GM18870 (cell line): ENCODE results near the gene EDN1.
"Not testable (repeated sequence)": the region's sequence is repeated elsewhere in the genome, so short reads cannot be mapped to it uniquely, and the experiment has no call there.

Experiments used
- ATAC-seq: cut with Tn5 transposase; IDR thresholded peaks from one replicate; pipeline ENCODE4 v1.9.1; 2021; ENCODE audit warnings: moderate library complexity; ENCODE audit not compliant: unreplicated experiment

The EDN1 gene

DNA sequence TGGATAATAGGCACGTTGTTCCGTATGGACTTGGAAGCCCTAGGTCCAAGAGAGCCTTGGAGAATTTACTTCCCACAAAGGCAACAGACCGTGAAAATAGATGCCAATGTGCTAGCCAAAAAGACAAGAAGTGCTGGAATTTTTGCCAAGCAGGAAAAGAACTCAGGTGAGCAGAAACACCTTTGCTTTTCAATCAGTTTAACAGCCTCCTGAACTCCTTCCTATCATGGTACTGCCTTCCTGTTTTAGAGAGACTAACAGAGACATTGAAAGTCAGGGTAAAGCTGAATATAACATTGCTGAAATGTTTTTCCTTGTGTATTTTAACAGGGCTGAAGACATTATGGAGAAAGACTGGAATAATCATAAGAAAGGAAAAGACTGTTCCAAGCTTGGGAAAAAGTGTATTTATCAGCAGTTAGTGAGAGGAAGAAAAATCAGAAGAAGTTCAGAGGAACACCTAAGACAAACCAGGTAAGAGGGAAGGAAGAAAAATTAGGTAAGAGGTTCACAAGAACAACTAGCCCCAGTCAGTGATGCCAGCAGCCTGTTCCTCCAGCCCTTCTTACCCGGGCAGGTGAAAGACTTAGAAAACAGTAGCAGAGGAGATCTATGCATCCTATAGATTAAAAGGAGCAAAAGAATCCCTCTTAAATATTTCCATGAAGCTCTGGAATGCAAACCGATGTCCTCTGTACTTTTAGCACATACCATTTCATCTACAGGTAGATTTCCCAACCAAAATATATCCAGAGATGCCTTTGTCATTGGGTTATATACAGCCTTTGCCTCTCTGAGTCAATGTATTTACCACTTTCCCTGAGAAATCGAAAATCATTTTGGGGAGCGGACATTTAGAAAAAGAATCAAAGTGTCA, 4.0 kb downstream of the EDN1 start:
- ATAC-seq, result no peak

DNA sequence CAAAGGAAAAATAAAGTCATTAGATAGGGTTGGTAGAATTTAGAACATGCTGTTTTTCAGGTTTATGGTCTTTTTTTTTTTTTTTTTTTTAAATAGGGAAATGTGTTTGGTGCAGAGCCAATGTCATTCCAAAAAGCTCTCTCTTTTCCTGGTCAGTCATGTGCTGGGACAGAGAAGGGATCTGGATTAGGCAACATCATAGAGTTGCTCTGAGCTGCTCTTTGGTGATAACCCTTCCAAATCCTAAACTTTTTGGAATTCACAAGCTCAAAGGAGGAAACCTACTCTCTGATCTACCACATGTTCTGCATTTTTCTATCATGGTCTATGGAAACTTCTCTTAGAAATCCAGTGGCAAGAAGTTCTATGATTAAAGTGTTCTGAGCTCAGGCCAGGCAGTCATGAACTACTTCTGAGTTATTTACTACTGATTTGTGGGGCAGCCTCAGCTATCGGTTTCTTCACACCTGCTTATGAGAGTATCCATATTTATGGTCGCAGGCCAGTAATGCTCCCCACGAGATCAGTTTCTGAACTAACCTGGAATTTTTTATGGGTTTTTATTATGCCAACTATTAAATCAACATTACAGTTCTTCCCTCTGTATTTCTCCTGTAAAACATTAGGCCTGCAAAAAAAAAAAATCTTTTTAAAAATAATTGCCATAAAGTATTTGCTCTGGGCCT, 4.8 kb downstream of the EDN1 start:
- ATAC-seq, result no peak

- no peak for ATAC-seq
These were observed 5.5 kb downstream of the EDN1 start for GRCh38 chr6:12295558-12296254.

GRCh38 chr6:12296255-12296573, 6.1 kb downstream of the EDN1 start:
- ATAC-seq, result no peak

GRCh38 chr6:12296604-12297003, 6.4 kb downstream of the EDN1 start:
- ATAC-seq, result no peak

DNA sequence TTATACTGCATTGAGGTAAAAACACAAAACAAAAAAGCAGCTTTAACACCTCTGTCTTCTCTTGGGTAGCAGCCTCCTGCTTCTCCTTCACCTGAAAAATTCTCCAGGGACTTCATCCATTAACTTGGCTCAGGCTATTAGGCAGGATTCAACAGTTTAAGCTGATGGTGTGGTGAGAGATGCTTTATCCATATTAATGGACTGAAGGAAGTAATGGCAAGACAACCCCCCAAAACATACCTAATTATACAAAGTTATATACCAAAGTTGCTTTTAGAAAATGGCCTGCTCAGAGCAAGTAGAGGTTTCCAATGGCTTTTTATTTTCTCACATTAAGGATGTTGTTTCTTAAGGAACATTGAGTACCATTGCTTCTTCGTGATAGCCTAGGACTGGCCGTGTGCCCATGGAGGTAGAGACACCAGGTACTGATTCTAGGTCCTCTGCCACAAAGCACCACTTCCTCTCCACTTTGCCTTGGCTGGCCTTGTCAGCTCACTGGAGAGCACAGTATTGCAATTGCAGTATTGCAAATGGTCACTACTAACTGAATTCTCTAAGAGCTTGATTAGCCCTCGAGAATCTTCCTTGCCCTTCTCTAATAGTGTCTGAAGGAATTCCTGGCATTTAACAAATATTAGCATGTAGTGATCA, 7.3 kb downstream of the EDN1 start:
- ATAC-seq, result no peak

DNA sequence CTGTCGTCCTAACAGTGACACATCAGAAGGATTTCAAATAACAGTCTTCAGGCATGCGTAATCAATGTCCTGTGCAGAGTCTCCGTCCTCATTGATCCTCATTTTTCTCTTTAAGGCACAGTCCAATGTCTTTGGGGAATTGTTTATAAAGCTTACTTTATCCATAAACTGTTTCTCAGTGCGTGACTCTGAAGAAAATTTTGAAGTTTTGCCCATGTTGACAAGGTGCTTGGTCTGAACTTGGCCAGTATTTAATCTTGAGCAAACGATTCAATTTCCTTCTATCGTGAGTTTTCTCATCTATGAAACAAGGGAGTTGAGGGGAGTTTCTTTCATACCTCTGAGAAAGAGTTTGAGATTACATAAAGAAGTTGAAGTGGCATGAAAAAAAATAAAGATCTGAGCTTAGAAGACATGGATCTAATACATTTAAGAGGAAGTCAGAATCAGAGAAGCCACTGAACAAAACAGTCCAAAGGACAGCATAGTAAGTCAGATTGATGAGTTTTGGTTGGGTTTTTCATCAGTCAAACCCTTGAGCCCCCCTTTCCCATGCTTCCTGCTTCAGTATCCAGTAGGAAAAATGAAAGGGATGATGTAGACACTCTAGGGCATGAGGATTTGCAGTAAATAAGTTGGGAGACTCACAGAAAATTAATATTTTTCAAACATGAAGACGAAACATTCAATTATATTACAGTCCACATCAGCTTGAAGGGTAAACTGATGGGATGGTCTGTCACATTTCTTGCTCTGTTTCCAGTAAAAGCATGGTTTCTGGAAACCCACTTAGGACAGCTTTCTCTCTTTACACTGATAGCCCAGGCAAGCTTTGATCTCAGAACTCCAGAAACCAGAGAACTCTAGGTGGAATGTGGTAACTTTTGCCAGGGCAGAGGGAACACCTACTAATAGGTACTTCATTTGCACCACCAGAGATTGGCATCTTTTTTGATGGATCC, 8.1 kb downstream of the EDN1 start:
- no peak for ATAC-seq

- ATAC-seq, result no peak
These were observed 8.8 kb downstream of the EDN1 start for GRCh38 chr6:12298995-12299394.

DNA sequence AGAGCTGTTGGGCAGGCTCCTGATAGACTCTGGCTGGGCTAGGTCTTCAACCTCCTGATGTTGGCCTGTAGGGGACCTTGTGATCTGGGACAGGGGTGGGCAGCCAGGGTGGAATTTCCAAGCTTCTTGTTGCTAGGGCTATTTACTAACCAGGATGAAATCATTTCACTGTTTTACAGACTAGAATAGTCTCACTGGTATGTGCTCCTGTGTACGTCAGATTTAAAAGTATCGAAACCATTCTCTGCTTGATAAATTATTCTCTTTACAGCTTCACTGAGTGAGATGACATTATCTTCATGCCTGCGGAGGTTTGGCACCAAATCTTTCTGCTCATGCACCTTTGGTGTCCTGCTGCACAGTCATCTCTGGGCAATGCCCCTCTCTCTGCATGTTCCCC, 10.9 kb downstream of the EDN1 start:
- no peak for ATAC-seq

DNA sequence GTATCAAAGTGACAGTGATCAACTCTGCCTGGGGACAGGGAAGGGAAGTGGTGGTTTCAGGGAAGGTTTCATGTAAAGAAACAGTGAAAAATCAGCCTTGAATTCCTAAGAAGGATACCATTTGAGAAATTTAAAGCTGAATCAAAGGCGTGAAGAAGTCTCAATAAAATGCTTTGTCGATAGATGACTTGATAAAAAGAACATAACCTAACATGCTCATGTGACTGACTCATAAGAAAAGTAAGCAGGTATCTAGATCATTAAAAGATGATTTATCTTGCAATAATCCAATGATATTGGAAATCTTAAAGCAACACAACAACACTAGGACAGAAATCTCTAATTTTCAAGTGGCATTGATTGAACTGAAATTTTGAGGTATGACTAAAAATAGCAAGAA, 14.3 kb downstream of the EDN1 start:
- ATAC-seq, result no peak

DNA sequence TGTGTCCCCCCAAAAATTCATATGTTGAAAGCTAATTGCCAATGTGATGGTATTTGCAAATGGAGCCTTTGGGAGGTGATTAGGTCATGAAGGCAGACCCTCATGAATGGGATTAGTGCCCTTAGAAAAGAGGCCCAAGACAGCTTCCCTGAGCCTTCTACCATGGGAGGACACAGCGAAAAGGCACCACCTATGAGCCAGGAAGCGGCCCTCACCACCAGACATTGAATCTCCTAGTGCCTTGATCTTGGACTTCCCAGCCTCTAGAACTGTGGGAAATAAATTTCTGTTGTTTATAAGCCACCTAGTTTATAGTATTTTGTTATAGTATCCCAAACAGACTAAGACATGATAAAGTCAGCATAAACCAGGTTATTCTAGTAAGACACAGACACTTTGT, 18.9 kb downstream of the EDN1 start:
- no peak for ATAC-seq

DNA sequence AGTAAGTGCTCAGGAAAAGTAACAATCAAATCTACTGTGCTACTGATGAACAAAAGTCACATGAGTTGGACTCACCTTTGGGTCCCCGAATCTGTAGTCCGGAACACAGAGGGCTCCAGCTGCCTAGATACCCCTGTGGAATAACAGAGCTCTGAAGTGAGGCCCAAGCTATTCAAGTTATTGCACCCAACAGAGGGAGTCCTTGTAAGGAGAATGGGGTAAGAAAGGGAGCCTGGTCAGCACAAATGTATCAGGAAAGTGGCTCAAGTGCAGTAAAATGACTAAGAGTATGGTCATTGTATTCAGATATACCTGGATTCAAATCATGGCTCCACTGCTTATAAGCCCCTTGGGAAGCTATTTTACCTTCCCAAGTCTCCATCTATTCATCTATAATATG, 20.9 kb downstream of the EDN1 start:
- ATAC-seq, result no peak

DNA sequence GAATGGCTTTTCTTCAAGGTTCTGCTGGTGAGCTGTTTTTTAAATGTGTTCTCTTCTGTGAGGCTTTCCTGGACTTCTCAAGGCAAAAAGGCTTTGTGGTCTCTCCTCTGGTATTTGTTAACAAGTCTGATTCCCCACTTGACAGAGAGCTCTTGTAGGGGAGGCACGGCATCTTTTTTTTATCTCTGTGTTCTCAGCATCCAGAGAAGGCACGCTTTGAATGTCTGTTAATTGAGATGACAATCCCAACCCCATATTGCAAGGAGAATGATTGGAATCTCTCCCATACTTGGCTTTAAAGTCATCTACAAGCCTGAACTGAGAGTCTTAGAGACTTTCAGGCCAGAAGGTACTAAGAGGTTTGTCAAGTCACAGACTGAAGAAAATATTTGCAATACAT, 22.6 kb downstream of the EDN1 start:
- no peak for ATAC-seq

DNA sequence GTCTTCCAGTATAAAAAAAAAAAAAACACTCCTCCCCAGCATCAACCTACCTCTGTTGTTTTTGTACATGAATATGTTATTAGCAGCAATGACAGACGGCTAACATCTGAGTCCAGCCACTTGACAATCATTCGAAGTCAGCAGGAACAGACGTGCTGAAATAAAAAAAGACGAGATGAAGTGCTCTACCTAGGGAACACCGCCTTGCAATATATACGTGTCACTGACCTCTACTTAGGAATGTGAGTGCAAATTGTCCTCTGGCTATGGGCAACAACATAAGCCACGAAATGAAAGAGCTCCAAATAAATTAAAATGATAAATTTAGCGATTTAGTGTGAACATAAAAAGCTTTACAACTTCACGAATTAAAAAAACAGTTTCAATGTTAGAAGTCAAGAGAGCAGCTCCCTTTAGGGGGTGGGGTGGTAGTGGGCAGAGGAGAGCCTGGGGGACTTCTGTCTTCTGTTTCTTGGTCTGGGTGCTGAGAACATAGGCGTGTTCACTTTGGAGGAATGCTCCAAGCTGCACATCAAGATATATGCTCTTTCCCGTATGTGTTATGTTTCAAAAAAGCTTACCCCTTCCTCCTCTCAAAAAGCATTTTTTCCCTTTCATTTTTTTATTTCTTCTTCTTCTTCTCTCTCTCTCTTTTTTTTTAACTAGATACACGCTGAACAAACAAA, 23.3 kb downstream of the EDN1 start:
- no peak for ATAC-seq

- no peak for ATAC-seq
These were observed 23.9 kb downstream of the EDN1 start for GRCh38 chr6:12313992-12314589.

GRCh38 chr6:12314751-12315150, 24.6 kb downstream of the EDN1 start:
- no peak for ATAC-seq

DNA sequence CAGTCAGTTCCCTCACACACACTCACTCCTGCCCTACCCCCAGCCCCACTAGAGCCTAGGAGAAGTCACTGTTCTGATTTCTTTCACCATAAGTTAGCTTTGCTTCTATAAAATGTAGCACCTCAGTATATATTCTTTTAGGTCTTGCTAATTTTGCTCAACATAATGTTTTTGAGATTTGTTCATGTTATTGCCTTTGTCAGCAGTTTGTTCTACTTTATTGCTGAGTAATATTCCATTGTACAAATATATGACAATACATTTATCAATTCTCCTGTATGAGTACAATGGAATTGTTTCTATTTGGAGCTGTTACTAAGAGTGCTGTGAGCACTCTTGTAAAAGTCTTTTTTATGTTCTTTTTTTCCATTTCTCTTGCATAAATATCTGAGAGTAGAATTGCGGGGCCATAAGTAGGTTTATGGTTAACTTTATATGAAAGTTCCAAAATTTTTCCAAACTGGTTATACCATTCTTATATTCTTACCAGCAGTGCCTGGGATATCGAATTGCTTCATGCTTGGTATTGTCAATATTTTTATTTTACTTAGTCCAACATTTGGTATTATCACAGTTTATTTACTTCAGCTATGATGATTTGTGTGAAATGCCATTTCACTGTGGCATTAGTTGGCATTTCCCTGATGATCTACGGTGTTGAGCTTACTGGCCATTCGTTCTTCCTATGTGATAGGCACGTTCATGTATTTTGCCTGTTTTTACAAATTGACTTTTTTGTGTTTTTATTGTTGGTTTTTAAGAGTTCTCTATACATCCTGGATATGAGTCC, 25.3 kb downstream of the EDN1 start:
- no peak for ATAC-seq

GRCh38 chr6:12318749-12319148, 28.6 kb downstream of the EDN1 start:
- ATAC-seq, result no peak

DNA sequence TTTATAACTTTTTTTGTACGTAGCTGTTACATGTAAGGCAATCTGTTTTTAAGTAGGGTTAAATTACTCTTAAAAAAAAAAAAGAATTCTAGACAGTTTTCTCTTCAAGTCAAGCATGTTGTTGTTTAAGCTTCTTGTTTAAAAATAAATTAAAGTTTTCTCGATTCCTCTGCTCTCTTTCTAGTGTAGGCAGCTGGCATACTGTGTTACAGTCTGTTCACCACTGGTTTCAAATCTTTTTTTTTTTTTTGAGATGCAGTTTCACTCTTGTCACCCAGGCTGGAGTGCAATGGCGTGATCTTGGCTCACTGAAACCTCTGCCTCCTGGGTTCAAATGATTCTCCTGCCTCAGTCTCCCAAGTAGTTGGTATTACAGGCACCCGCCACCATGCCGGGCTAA, 29.9 kb downstream of the EDN1 start:
- not testable (repeated sequence) for ATAC-seq
